GM13976 (cell line): Measurements from ENCODE around the gene PGRMC2.

Experiments
- DNase-seq: peaks from one replicate; pipeline ENCODE4 v3.0.0; 2012; ENCODE audit warnings: low spot score
- CTCF ChIP-seq: IDR thresholded peaks from 2 replicates; pipeline ENCODE4 v1.5.1; 2012; ENCODE audit warnings: borderline replicate concordance, mild to moderate bottlenecking; ENCODE audit not compliant: insufficient read depth; ENCODE audit errors: extremely low read depth, missing control alignments, control extremely low read depth
- in situ Hi-C: fragments of 300-500 bp; cut with MboI; formaldehyde crosslinking; loops from one replicate; pipeline ENCODE4 v1.12.0; 2022; ENCODE audit warnings: low sequenced_read_pairs, mixed read lengths, inconsistent platforms; ENCODE audit not compliant: unreplicated experiment

The PGRMC2 gene

GRCh38 chr4:128241981-128242380, 45.6 kb downstream of the PGRMC2 start:
- TF ChIP-seq CTCF = no peak
- no peak for DNase-seq
- in situ Hi-C loops = no loop called here

GRCh38 chr4:128241425-128241913, 46.1 kb downstream of the PGRMC2 start:
- no peak for TF ChIP-seq CTCF
- in situ Hi-C loops = no loop called here
- DNase-seq = no peak

- in situ Hi-C loops = no loop called here
- TF ChIP-seq CTCF = no peak
- DNase-seq = no peak
Observed at GRCh38 chr4:128241019-128241418, 46.6 kb downstream of the PGRMC2 start.

- in situ Hi-C loops = no loop called here
- TF ChIP-seq CTCF = no peak
- DNase-seq = no peak
Observed at GRCh38 chr4:128234836-128235235, 52.8 kb downstream of the PGRMC2 start.

- in situ Hi-C loops = no loop called here
- no peak for DNase-seq
- TF ChIP-seq CTCF = no peak
Observed at GRCh38 chr4:128232719-128233118, 54.9 kb downstream of the PGRMC2 start.

GRCh38 chr4:128228845-128229795, 58.5 kb downstream of the PGRMC2 start:
- DNase-seq = no peak
- in situ Hi-C loops = no loop called here
- TF ChIP-seq CTCF = no peak
